SK-N-SH treated with all-trans-retinoic acid at 6 μM for 48 hours (cell line): ENCODE results near the gene EMC10.

Experiments
- ATAC-seq: fragments of 200-7000 bp; cut with Tn5 transposase; 3 replicates; pipeline ENCODE4 v1.9.1; 2020; ENCODE audit warnings: mild to moderate bottlenecking, moderate library complexity
- ARNTL ChIP-seq: fragments of 450-650 bp; formaldehyde crosslinking; IDR thresholded peaks from 2 replicates; pipeline ENCODE4 v1.5.0; 2020; ENCODE audit warnings: low read depth, mild to moderate bottlenecking, moderate library complexity, borderline replicate concordance
- BACH2 ChIP-seq: fragments of 250-450 bp; sonication (Bioruptor Pico); IDR thresholded peaks from 2 replicates; pipeline ENCODE4 v1.9.0; 2021; ENCODE audit warnings: mild to moderate bottlenecking, borderline replicate concordance
- CREB5 ChIP-seq: fragments of 250-450 bp; sonication (Bioruptor Pico); IDR thresholded peaks from 2 replicates; pipeline ENCODE4 v1.5.1; 2020; ENCODE audit warnings: low read depth, mild to moderate bottlenecking, moderate library complexity
- CSDC2 ChIP-seq: fragments of 250-450 bp; sonication (Bioruptor Pico); IDR thresholded peaks from 2 replicates; pipeline ENCODE4 v1.5.0; 2020; ENCODE audit warnings: mild to moderate bottlenecking, moderate library complexity
- CSRNP3 ChIP-seq: fragments of 250-450 bp; sonication (Bioruptor Pico); IDR thresholded peaks from 2 replicates; pipeline ENCODE4 v1.5.1; 2021; ENCODE audit warnings: mild to moderate bottlenecking, moderate library complexity
- ESRRG ChIP-seq: fragments of 250-450 bp; sonication (Bioruptor Pico); IDR thresholded peaks from 2 replicates; pipeline ENCODE4 v1.6.1; 2021; ENCODE audit warnings: mild to moderate bottlenecking
- GLIS3 ChIP-seq: fragments of 250-450 bp; sonication (Bioruptor Pico); IDR thresholded peaks from 2 replicates; pipeline ENCODE4 v1.5.0; 2020; ENCODE audit warnings: mild to moderate bottlenecking, moderate library complexity
- ISL1 ChIP-seq: fragments of 250-450 bp; sonication (Bioruptor Pico); IDR thresholded peaks from 2 replicates; pipeline ENCODE4 v2.1.2; 2022; ENCODE audit warnings: mild to moderate bottlenecking, moderate library complexity
- OSR1 ChIP-seq: fragments of 250-450 bp; sonication (Bioruptor Pico); IDR thresholded peaks from 2 replicates; pipeline ENCODE4 v1.8.0; 2022; ENCODE audit warnings: moderate library complexity, mild to moderate bottlenecking, inconsistent platforms
- POU6F1 ChIP-seq: fragments of 250-450 bp; sonication (Bioruptor Pico); IDR thresholded peaks from 2 replicates; pipeline ENCODE4 v1.8.0; 2021; ENCODE audit warnings: low read depth, mild to moderate bottlenecking, moderate library complexity, borderline replicate concordance
- PPARA ChIP-seq: fragments of 250-450 bp; sonication (Bioruptor Pico); IDR thresholded peaks from 2 replicates; pipeline ENCODE4 v1.5.0; 2020; ENCODE audit warnings: mild to moderate bottlenecking, borderline replicate concordance
- RARB ChIP-seq: fragments of 250-450 bp; sonication (Bioruptor Pico); IDR thresholded peaks from 2 replicates; pipeline ENCODE4 v1.8.0; 2021; ENCODE audit warnings: mild to moderate bottlenecking, moderate library complexity
- SNAI2 ChIP-seq: fragments of 250-450 bp; sonication (Bioruptor Pico); IDR thresholded peaks from 2 replicates; pipeline ENCODE4 v1.5.0; 2020; ENCODE audit warnings: mild to moderate bottlenecking, moderate library complexity
- TCF4 ChIP-seq: fragments of 250-450 bp; sonication (Bioruptor Pico); IDR thresholded peaks from 2 replicates; pipeline ENCODE4 v1.8.0; 2021; ENCODE audit warnings: mild to moderate bottlenecking, moderate library complexity, borderline replicate concordance
- TSHZ2 ChIP-seq: fragments of 250-450 bp; sonication (Bioruptor Pico); IDR thresholded peaks from 2 replicates; pipeline ENCODE4 v1.5.0; 2020; ENCODE audit warnings: mild to moderate bottlenecking, moderate library complexity
- ZC3H10 ChIP-seq: fragments of 250-450 bp; sonication (Bioruptor Pico); IDR thresholded peaks from 2 replicates; pipeline ENCODE4 v1.5.1; 2021; ENCODE audit warnings: mild to moderate bottlenecking, moderate library complexity
- ZFP3 ChIP-seq: fragments of 250-450 bp; sonication (Bioruptor Pico); IDR thresholded peaks from 2 replicates; pipeline ENCODE4 v1.5.0; 2020; ENCODE audit warnings: mild to moderate bottlenecking, moderate library complexity
- ZFP30 ChIP-seq: fragments of 450-650 bp; formaldehyde crosslinking; IDR thresholded peaks from 2 replicates; pipeline ENCODE4 v1.5.0; 2022; ENCODE audit warnings: mild to moderate bottlenecking, moderate library complexity
- ZNF565 ChIP-seq: fragments of 450-650 bp; formaldehyde crosslinking; conservative IDR thresholded peaks from 2 replicates; pipeline ENCODE4 v1.5.0; 2020; ENCODE audit warnings: low read depth, mild to moderate bottlenecking, moderate library complexity
- ZNF70 ChIP-seq: fragments of 450-650 bp; formaldehyde crosslinking; IDR thresholded peaks from 2 replicates; pipeline ENCODE4 v1.5.0; 2020; ENCODE audit warnings: mild to moderate bottlenecking, moderate library complexity
- ZNF8 ChIP-seq: fragments of 450-650 bp; formaldehyde crosslinking; IDR thresholded peaks from 2 replicates; pipeline ENCODE4 v1.5.0; 2020; ENCODE audit warnings: mild to moderate bottlenecking, moderate library complexity
- TF ChIP-seq, protein P1 (sequence below): fragments of 250-450 bp; sonication (Bioruptor Pico); IDR thresholded peaks from 2 replicates; pipeline ENCODE4 v1.8.0; 2020; ENCODE audit warnings: mild to moderate bottlenecking, moderate library complexity, borderline replicate concordance

Gene EMC10

DNA sequence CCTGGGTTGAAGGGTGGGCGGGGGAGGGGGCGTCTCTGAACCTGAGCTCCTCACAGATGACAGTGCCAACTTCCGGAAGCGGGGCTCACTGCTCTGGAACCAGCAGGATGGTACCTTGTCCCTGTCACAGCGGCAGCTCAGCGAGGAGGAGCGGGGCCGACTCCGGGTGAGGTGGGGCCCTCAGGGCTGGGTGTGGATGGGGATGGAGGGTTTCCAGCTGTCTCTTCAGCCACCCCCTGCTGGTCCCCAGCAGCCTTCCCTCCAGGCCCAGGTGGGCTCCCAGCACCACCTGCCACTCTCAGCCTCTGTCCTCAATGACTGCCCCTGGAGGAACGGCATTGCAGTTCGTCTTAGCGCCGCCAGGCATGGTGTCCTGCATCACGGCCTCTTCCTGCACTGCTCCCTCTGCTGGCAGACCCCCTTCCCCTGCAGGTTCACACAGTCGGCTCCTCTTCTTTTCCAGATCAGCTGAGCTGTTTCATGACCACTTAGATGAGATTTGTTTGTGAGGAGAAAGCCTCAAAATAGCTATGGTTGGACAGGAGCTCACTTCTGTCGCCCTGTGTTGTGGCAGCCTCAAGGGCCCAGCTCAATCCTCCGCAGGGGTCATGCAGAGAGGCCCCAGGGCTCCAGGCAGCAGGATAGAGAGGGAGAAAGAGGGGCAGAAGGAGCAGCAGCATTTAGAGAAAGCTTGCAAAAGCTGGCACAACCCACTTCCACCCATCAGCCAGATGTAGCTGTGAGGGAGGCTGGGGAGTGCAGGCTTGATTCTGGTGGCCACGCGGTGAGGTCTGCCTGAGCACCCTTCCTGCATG lies 2.8 kb downstream of the EMC10 start:
- no peak for TF ChIP-seq CSRNP3 (CRISPR knock-in tag)
- TF ChIP-seq TCF4 (CRISPR knock-in tag), result no peak
- no peak for TF ChIP-seq GLIS3
- no peak for TF ChIP-seq PPARA (CRISPR knock-in tag)
- TF ChIP-seq POU6F1 (CRISPR knock-in tag), result no peak
- no peak for TF ChIP-seq ZC3H10
- TF ChIP-seq ARNTL (CRISPR knock-in tag), result no peak
- TF ChIP-seq ZNF8 (CRISPR knock-in tag), result no peak
- no peak for TF ChIP-seq ZFP3 (CRISPR knock-in tag)
- no peak for TF ChIP-seq TSHZ2 (CRISPR knock-in tag)
- no peak for TF ChIP-seq CSDC2
- no peak for TF ChIP-seq SNAI2 (CRISPR knock-in tag)
- no peak for ATAC-seq

- TF ChIP-seq ISL1 (CRISPR knock-in tag) (no peak), ZNF70 (no peak), BACH2 (CRISPR knock-in tag) (no peak), ARNTL (CRISPR knock-in tag) (no peak), ESRRG (no peak), CREB5 (CRISPR knock-in tag) (no peak), RARB (no peak), ZFP30 (CRISPR knock-in tag) (no peak), ZNF565 (CRISPR knock-in tag) (no peak), PPARA (CRISPR knock-in tag) (no peak), CSRNP3 (CRISPR knock-in tag) (no peak), OSR1 (CRISPR knock-in tag) (no peak), TCF4 (CRISPR knock-in tag) (no peak), ZNF8 (CRISPR knock-in tag) (no peak)
- TF ChIP-seq, protein P1, sequence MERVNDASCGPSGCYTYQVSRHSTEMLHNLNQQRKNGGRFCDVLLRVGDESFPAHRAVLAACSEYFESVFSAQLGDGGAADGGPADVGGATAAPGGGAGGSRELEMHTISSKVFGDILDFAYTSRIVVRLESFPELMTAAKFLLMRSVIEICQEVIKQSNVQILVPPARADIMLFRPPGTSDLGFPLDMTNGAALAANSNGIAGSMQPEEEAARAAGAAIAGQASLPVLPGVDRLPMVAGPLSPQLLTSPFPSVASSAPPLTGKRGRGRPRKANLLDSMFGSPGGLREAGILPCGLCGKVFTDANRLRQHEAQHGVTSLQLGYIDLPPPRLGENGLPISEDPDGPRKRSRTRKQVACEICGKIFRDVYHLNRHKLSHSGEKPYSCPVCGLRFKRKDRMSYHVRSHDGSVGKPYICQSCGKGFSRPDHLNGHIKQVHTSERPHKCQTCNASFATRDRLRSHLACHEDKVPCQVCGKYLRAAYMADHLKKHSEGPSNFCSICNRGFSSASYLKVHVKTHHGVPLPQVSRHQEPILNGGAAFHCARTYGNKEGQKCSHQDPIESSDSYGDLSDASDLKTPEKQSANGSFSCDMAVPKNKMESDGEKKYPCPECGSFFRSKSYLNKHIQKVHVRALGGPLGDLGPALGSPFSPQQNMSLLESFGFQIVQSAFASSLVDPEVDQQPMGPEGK (CRISPR knock-in tag), result no peak
- ATAC-seq, result no peak
Observed at GRCh38 chr19:50479761-50480251, 3.5 kb downstream of the EMC10 start.
